HCT116 (cell line): ENCODE measurements around the gene KRTAP12-4. TPM values are rescaled to one million over a fixed set of nuclear protein-coding genes. Genes with fewer than 3 reads are reported as not detected.

ENCODE experiments used
- ATAC-seq: fragments of 200-7000 bp; cut with Tn5 transposase; 2 replicates; pipeline ENCODE4 v1.9.1; 2020; ENCODE audit warnings: mild to moderate bottlenecking, moderate library complexity
- BruUV-seq: library from RNA; stranded (reverse); fragments of 400-500 nt; replicated peaks from 2 replicates; lab custom pipeline; 2021; lab: Mats Ljungman, UMichigan
- CTCF ChIA-PET: fragments of 300-600 bp; sonication (Branson Sonifier 250); formaldehyde crosslinking; loops from one replicate; lab custom pipeline; 2021; ENCODE audit warnings: antibody characterized with exemption; lab: Charles Lee
- POLR2A ChIA-PET: fragments of 300-600, 350-600 bp; sonication (Branson Sonifier 250); formaldehyde crosslinking; loops from one replicate; lab custom pipeline; 2021; ENCODE audit warnings: antibody characterized with exemption; lab: Charles Lee
- RAD21 ChIA-PET, 2 experiments: fragments of 300-600 bp; sonication (Branson Sonifier 250); formaldehyde crosslinking; loops; one replicate each; lab custom pipeline; 2023; ENCODE audit warnings: low total read pairs in 2 of 2; ENCODE audit not compliant: uncharacterized antibody in 2 of 2, unreplicated experiment in 2 of 2, low non-redundant PET in 1 of 2; lab: Charles Lee
- DNase-seq: peaks from one replicate; pipeline ENCODE4 v3.0.0-alpha.2; 2010; ENCODE audit warnings: low read depth, low spot score
- H2AFZ ChIP-seq: fragments of 200-600 bp; shearing (Covaris generic), sonication (generic); 2 replicates; pipeline ENCODE4 v1.6.1; 2017; ENCODE audit warnings: low read depth, mixed run types, mixed read lengths, antibody characterized with exemption, low read length; ENCODE audit not compliant: poor library complexity, severe bottlenecking
- H3K27ac ChIP-seq: 2 replicates; pipeline ENCODE4 v1.5.1; 2012; ENCODE audit warnings: low read depth, low read length
- H3K27me3 ChIP-seq: fragments of 200-600 bp; sonication (generic); 2 replicates; pipeline ENCODE4 v1.6.1; 2016; ENCODE audit warnings: mixed run types, low read length, mixed read lengths; ENCODE audit not compliant: insufficient read depth
- H3K36me3 ChIP-seq, 2 experiments: fragments of 200-500 bp in 1 of 2; fragments of 200-600 bp in 1 of 2; sonication (Bioruptor generic) in 1 of 2; sonication (generic) in 1 of 2; 2 replicates each; pipeline versions ENCODE4 v1.5.1 to v1.6.1; 2014 to 2016; ENCODE audit warnings: low read length in 2 of 2, inconsistent platforms in 1 of 2, mixed read lengths in 1 of 2, mixed run types in 1 of 2; ENCODE audit not compliant: insufficient read depth in 2 of 2, control insufficient read depth in 1 of 2
- H3K4me1 ChIP-seq, 2 experiments: fragments of 200-600 bp in 1 of 2; sonication (generic) in 1 of 2; 2 replicates each; pipeline versions ENCODE4 v1.5.1 to v1.6.1; 2012 to 2017; ENCODE audit warnings: low read length in 2 of 2, inconsistent platforms in 1 of 2, mild to moderate bottlenecking in 1 of 2, mixed read lengths in 1 of 2, mixed run types in 1 of 2, moderate library complexity in 1 of 2; ENCODE audit not compliant: insufficient read depth in 2 of 2, control insufficient read depth in 1 of 2
- H3K4me2 ChIP-seq: fragments of 200-600 bp; sonication (generic); 2 replicates; pipeline ENCODE4 v1.6.1; 2017; ENCODE audit warnings: mixed run types, low read length, mixed read lengths
- H3K4me3 ChIP-seq, 2 experiments: fragments of 200-600 bp in 1 of 2; sonication (generic) in 1 of 2; replicated peaks in 1 of 2; 2 replicates each; pipeline ENCODE4 v1.5.1; 2011 to 2016; ENCODE audit warnings: low read length in 2 of 2, control low read depth in 1 of 2, low read depth in 1 of 2, mild to moderate bottlenecking in 1 of 2, mixed read lengths in 1 of 2, mixed run types in 1 of 2
- H3K79me2 ChIP-seq: fragments of 200-600 bp; sonication (generic); 2 replicates; pipeline ENCODE4 v1.6.1; 2017; ENCODE audit warnings: mild to moderate bottlenecking, mixed run types, low read length, moderate library complexity, mixed read lengths; ENCODE audit not compliant: insufficient read depth
- H3K9ac ChIP-seq: fragments of 200-600 bp; sonication (generic); 2 replicates; pipeline ENCODE4 v1.6.1; 2016; ENCODE audit warnings: low read length, mixed read lengths
- H3K9me2 ChIP-seq: fragments of 200-600 bp; sonication (generic), shearing (Covaris generic); 2 replicates; pipeline ENCODE4 v1.6.1; 2017; ENCODE audit warnings: mixed run types, mild to moderate bottlenecking, moderate library complexity; ENCODE audit not compliant: insufficient read depth
- H3K9me3 ChIP-seq, 2 experiments: fragments of 200-500 bp in 1 of 2; fragments of 200-600 bp in 1 of 2; sonication (Bioruptor generic) in 1 of 2; sonication (generic) in 1 of 2; 2 replicates each; pipeline ENCODE4 v1.6.1; 2014 to 2017; ENCODE audit warnings: low read length in 2 of 2, mixed read lengths in 2 of 2, inconsistent platforms in 1 of 2, low read depth in 1 of 2, mild to moderate bottlenecking in 1 of 2, mixed run types in 1 of 2, moderate library complexity in 1 of 2; ENCODE audit not compliant: control insufficient read depth in 1 of 2, insufficient read depth in 1 of 2
- H4K20me1 ChIP-seq: fragments of 200-600 bp; sonication (generic), shearing (Covaris generic); 2 replicates; pipeline ENCODE4 v1.6.1; 2017; ENCODE audit warnings: mixed run types, mild to moderate bottlenecking, moderate library complexity; ENCODE audit not compliant: insufficient read depth
- CBX3 ChIP-seq: IDR thresholded peaks from 2 replicates; pipeline ENCODE4 v1.6.1; 2012; ENCODE audit warnings: low read depth
- CEBPB ChIP-seq: IDR thresholded peaks from 2 replicates; pipeline ENCODE4 v1.6.1; 2012; ENCODE audit warnings: low read depth
- EGR1 ChIP-seq: IDR thresholded peaks from 2 replicates; pipeline ENCODE4 v1.6.1; 2012; ENCODE audit warnings: low read depth
- EZH2 ChIP-seq: fragments of 200-600 bp; sonication (generic); IDR thresholded peaks from 2 replicates; pipeline ENCODE4 v1.6.1; 2017; ENCODE audit warnings: antibody characterized with exemption, mixed run types
- POLR2A ChIP-seq: IDR thresholded peaks from 2 replicates; pipeline ENCODE4 v1.7.0; 2011; ENCODE audit warnings: borderline replicate concordance; ENCODE audit not compliant: insufficient read depth, insufficient read length; ENCODE audit errors: extremely low read depth
- RAD21 ChIP-seq: IDR thresholded peaks from 2 replicates; pipeline ENCODE4 v1.6.1; 2012; ENCODE audit warnings: low read depth, mild to moderate bottlenecking
- SRF ChIP-seq: IDR thresholded peaks from 2 replicates; pipeline ENCODE4 v1.6.1; 2012; ENCODE audit warnings: low read depth
- TCF7L2 ChIP-seq: IDR thresholded peaks from 2 replicates; pipeline ENCODE4 v1.7.0; 2011; ENCODE audit warnings: borderline replicate concordance, inconsistent platforms; ENCODE audit not compliant: insufficient read depth, insufficient read length; ENCODE audit errors: extremely low read depth
- intact Hi-C: fragments of 100-400 bp; cut with micrococcal nuclease; formaldehyde crosslinking; loops from 2 replicates; pipeline ENCODE4 v1.10.0; 2022
- total RNA-seq: library from RNA; stranded (reverse); gene quantifications from one replicate; pipeline ENCODE4 v1.2.1, GENCODE V29; 2021; ENCODE audit not compliant: unreplicated experiment
- TF ChIP-seq, protein P1 (sequence below): IDR thresholded peaks from 2 replicates; pipeline ENCODE4 v1.6.1; 2012
- TF ChIP-seq, protein P2 (sequence below): IDR thresholded peaks from 2 replicates; pipeline ENCODE4 v1.6.1; 2011; ENCODE audit warnings: mild to moderate bottlenecking, low read length, moderate library complexity; ENCODE audit not compliant: insufficient replicate concordance; ENCODE audit errors: extremely low read depth
- TF ChIP-seq, protein P3 (sequence below): IDR thresholded peaks from 2 replicates; pipeline ENCODE4 v1.6.1; 2012; ENCODE audit warnings: low read depth

Gene KRTAP12-4
- total RNA-seq, 1 experiment from 2014 or later: not detected

DNA sequence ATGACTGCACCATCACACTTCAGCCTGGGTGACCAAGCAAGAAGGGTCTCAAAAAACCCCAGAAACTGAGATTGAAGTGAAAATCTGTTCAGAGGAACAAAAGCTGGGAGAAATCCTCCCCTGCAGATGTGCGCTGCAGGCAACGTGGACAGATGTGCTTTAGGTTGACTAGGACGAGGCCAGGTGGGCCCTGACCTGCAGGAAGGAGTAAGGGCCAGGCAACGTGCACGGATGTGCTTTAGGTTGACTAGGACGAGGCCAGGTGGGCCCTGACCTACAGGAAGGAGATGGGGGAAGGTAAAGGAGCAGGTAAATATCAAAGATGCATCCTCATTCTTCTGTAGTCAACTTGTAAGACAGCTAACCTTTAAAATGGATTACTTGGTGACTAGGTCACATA lies 30.0 kb upstream of the KRTAP12-4 start:
- Histone ChIP-seq H3K9me2 (no peaks in the 10 kb centered on the region), H3K4me3 (no peak overlapping the region), H3K36me3 (no peaks in the 10 kb centered on the region), H3K4me1 (no peaks in the 10 kb centered on the region), H3K79me2 (no peaks in the 10 kb centered on the region), H3K4me2 (no peak overlapping the region), H3K27ac (no peak overlapping the region), H3K9me3 (no peaks in the 10 kb centered on the region), H2AFZ (no peak overlapping the region), H3K27me3 (0 out of 2 replicates have a peak, but pooled peaks cover 3% of the 10 kb centered on the region), H4K20me1 (no peaks in the 10 kb centered on the region), H3K9ac (no peak overlapping the region)
- POLR2A ChIA-PET: no interaction called here
- CTCF ChIA-PET: no interaction called here
- intact Hi-C loops: no loop called here
- RAD21 ChIA-PET: no interaction called here
- ATAC-seq (no peak), DNase-seq (no peak)
- BruUV-seq: no TSS peak
- TF ChIP-seq POLR2A: no peak
- TF ChIP-seq, protein P1, sequence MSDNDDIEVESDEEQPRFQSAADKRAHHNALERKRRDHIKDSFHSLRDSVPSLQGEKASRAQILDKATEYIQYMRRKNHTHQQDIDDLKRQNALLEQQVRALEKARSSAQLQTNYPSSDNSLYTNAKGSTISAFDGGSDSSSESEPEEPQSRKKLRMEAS: no peak
- TF ChIP-seq EGR1: no peak
- TF ChIP-seq, protein P2, sequence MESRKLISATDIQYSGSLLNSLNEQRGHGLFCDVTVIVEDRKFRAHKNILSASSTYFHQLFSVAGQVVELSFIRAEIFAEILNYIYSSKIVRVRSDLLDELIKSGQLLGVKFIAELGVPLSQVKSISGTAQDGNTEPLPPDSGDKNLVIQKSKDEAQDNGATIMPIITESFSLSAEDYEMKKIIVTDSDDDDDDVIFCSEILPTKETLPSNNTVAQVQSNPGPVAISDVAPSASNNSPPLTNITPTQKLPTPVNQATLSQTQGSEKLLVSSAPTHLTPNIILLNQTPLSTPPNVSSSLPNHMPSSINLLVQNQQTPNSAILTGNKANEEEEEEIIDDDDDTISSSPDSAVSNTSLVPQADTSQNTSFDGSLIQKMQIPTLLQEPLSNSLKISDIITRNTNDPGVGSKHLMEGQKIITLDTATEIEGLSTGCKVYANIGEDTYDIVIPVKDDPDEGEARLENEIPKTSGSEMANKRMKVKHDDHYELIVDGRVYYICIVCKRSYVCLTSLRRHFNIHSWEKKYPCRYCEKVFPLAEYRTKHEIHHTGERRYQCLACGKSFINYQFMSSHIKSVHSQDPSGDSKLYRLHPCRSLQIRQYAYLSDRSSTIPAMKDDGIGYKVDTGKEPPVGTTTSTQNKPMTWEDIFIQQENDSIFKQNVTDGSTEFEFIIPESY: no peak
- no peak for TF ChIP-seq CEBPB
- TF ChIP-seq, protein P3, sequence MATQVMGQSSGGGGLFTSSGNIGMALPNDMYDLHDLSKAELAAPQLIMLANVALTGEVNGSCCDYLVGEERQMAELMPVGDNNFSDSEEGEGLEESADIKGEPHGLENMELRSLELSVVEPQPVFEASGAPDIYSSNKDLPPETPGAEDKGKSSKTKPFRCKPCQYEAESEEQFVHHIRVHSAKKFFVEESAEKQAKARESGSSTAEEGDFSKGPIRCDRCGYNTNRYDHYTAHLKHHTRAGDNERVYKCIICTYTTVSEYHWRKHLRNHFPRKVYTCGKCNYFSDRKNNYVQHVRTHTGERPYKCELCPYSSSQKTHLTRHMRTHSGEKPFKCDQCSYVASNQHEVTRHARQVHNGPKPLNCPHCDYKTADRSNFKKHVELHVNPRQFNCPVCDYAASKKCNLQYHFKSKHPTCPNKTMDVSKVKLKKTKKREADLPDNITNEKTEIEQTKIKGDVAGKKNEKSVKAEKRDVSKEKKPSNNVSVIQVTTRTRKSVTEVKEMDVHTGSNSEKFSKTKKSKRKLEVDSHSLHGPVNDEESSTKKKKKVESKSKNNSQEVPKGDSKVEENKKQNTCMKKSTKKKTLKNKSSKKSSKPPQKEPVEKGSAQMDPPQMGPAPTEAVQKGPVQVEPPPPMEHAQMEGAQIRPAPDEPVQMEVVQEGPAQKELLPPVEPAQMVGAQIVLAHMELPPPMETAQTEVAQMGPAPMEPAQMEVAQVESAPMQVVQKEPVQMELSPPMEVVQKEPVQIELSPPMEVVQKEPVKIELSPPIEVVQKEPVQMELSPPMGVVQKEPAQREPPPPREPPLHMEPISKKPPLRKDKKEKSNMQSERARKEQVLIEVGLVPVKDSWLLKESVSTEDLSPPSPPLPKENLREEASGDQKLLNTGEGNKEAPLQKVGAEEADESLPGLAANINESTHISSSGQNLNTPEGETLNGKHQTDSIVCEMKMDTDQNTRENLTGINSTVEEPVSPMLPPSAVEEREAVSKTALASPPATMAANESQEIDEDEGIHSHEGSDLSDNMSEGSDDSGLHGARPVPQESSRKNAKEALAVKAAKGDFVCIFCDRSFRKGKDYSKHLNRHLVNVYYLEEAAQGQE: no peak
- TF ChIP-seq SRF: no peak
- TF ChIP-seq TCF7L2: no peak
- no peak for TF ChIP-seq RAD21
- no peak for TF ChIP-seq CBX3
- no peak for TF ChIP-seq EZH2
